H9 (cell line): ENCODE data around the gene FAM174B. TPM values are rescaled to one million over a fixed set of nuclear protein-coding genes. Genes with fewer than 3 reads are reported as not detected.
"Not testable (repeated sequence)": the region's sequence is repeated elsewhere in the genome, so short reads cannot be mapped to it uniquely, and the experiment has no call there.

Source experiments
- DNase-seq: peaks from one replicate; pipeline ENCODE4 v3.0.0-alpha.2; 2017
- H2AFZ ChIP-seq: one replicate; pipeline ENCODE4 v1.6.1; 2013; ENCODE audit warnings: mild to moderate bottlenecking, low read length, control low read depth, moderate library complexity
- H2AK5ac ChIP-seq: 2 replicates; pipeline ENCODE4 v1.6.1; 2013; ENCODE audit warnings: low read length, control low read depth, mixed read lengths; ENCODE audit not compliant: insufficient read length
- H2BK120ac ChIP-seq: one replicate; pipeline ENCODE4 v1.6.1; 2013; ENCODE audit warnings: low read depth, mild to moderate bottlenecking, low read length, control low read depth, inconsistent platforms; ENCODE audit not compliant: poor library complexity, severe bottlenecking
- H2BK12ac ChIP-seq: 2 replicates; pipeline ENCODE4 v1.6.1; 2013; ENCODE audit warnings: low read length, control low read depth, mixed read lengths, low read depth; ENCODE audit not compliant: insufficient read length
- H2BK15ac ChIP-seq: 2 replicates; pipeline ENCODE4 v1.6.1; 2013; ENCODE audit warnings: low read depth, low read length, control low read depth
- H2BK20ac ChIP-seq: one replicate; pipeline ENCODE4 v1.6.1; 2013; ENCODE audit warnings: low read depth, mild to moderate bottlenecking, low read length, control low read depth, inconsistent platforms; ENCODE audit not compliant: poor library complexity, severe bottlenecking
- H2BK5ac ChIP-seq: 2 replicates; pipeline ENCODE4 v1.6.1; 2013; ENCODE audit warnings: low read length, control low read depth, mixed read lengths; ENCODE audit not compliant: insufficient read length
- H3K14ac ChIP-seq: 2 replicates; pipeline ENCODE4 v1.6.1; 2013; ENCODE audit warnings: low read length, control low read depth; ENCODE audit not compliant: insufficient read depth
- H3K18ac ChIP-seq: 2 replicates; pipeline ENCODE4 v1.6.1; 2013; ENCODE audit warnings: low read depth, mild to moderate bottlenecking, mixed read lengths, low read length, control low read depth; ENCODE audit not compliant: insufficient read length
- H3K23ac ChIP-seq: 2 replicates; pipeline ENCODE4 v1.6.1; 2013; ENCODE audit warnings: low read length, control low read depth, mixed read lengths, low read depth; ENCODE audit not compliant: insufficient read length
- H3K23me2 ChIP-seq: 2 replicates; pipeline ENCODE4 v1.6.1; 2013; ENCODE audit warnings: low read depth, mild to moderate bottlenecking, mixed read lengths, low read length, control low read depth; ENCODE audit not compliant: insufficient read length, poor library complexity, severe bottlenecking
- H3K27ac ChIP-seq: 2 replicates; pipeline ENCODE4 v1.5.1; 2013; ENCODE audit warnings: low read length, control low read depth, mixed read lengths, low read depth; ENCODE audit not compliant: insufficient read length
- H3K27me3 ChIP-seq: 2 replicates; pipeline ENCODE4 v1.6.1; 2013; ENCODE audit warnings: low read length, control low read depth, inconsistent platforms; ENCODE audit not compliant: insufficient read depth
- H3K4ac ChIP-seq: 2 replicates; pipeline ENCODE4 v1.6.1; 2013; ENCODE audit warnings: low read depth, mild to moderate bottlenecking, control low read depth, inconsistent platforms, low read length, moderate library complexity
- H3K4me1 ChIP-seq: 2 replicates; pipeline ENCODE4 v1.6.1; 2013; ENCODE audit warnings: low read length, control low read depth, inconsistent platforms; ENCODE audit not compliant: insufficient read depth
- H3K4me2 ChIP-seq: 2 replicates; pipeline ENCODE4 v1.6.1; 2013; ENCODE audit warnings: low read length, control low read depth, mixed read lengths; ENCODE audit not compliant: insufficient read length, insufficient read depth
- H3K56ac ChIP-seq: 2 replicates; pipeline ENCODE4 v1.6.1; 2013; ENCODE audit warnings: low read depth, mild to moderate bottlenecking, mixed read lengths, low read length, control low read depth; ENCODE audit not compliant: insufficient read length
- H3K79me1 ChIP-seq: 2 replicates; pipeline ENCODE4 v1.6.1; 2013; ENCODE audit warnings: low read depth, mild to moderate bottlenecking, moderate library complexity, low read length, control low read depth, inconsistent platforms; ENCODE audit not compliant: insufficient read depth, poor library complexity, severe bottlenecking
- H3K79me2 ChIP-seq: 2 replicates; pipeline ENCODE4 v1.6.1; 2013; ENCODE audit warnings: low read length, control low read depth, inconsistent platforms; ENCODE audit not compliant: insufficient read depth
- H3K9ac ChIP-seq: 2 replicates; pipeline ENCODE4 v1.6.1; 2013; ENCODE audit warnings: low read length, control low read depth, mixed read lengths; ENCODE audit not compliant: insufficient read length; ENCODE audit errors: extremely low read depth
- H3K9me3 ChIP-seq: one replicate; pipeline ENCODE4 v1.6.1; 2013; ENCODE audit warnings: low read depth, low read length, inconsistent platforms; ENCODE audit not compliant: control insufficient read depth
- H3T11ph ChIP-seq: one replicate; pipeline ENCODE4 v1.6.1; 2013; ENCODE audit warnings: mild to moderate bottlenecking, low read length, control low read depth, inconsistent platforms
- H4K20me1 ChIP-seq: one replicate; pipeline ENCODE4 v1.6.1; 2013; ENCODE audit not compliant: control insufficient read depth, insufficient read length, insufficient read depth
- H4K5ac ChIP-seq: 2 replicates; pipeline ENCODE4 v1.6.1; 2013; ENCODE audit warnings: low read depth, mild to moderate bottlenecking, mixed read lengths, low read length, control low read depth; ENCODE audit not compliant: insufficient read length
- H4K8ac ChIP-seq: replicated peaks from 2 replicates; pipeline ENCODE4 v1.6.1; 2013; ENCODE audit warnings: low read length, control low read depth, mixed read lengths, low read depth; ENCODE audit not compliant: insufficient read length
- H4K91ac ChIP-seq: 2 replicates; pipeline ENCODE4 v1.6.1; 2013; ENCODE audit warnings: low read depth, mild to moderate bottlenecking, moderate library complexity, mixed read lengths, low read length, control low read depth; ENCODE audit not compliant: insufficient read length
- H3K27ac Mint-ChIP-seq, 3 experiments: 2 replicates in 2 of 3; 3 replicates in 1 of 3; pipeline ENCODE4 v1.8.0; 2020 to 2021; ENCODE audit warnings: mixed read lengths in 3 of 3, mild to moderate bottlenecking in 1 of 3, moderate library complexity in 1 of 3
- H3K27me3 Mint-ChIP-seq: 2 replicates; pipeline ENCODE4 v1.8.0; 2021; ENCODE audit warnings: low read depth, mild to moderate bottlenecking, moderate library complexity, mixed read lengths
- H3K36me3 Mint-ChIP-seq, 3 experiments: 2 replicates in 2 of 3; 3 replicates in 1 of 3; pipeline ENCODE4 v1.8.0; 2020 to 2021; ENCODE audit warnings: low read depth in 3 of 3, mixed read lengths in 3 of 3; ENCODE audit not compliant: insufficient read depth in 1 of 3
- H3K4me1 Mint-ChIP-seq, 2 experiments: 2 replicates each; pipeline ENCODE4 v1.8.0; 2020; ENCODE audit warnings: mixed read lengths in 2 of 2
- H3K4me3 Mint-ChIP-seq, 2 experiments: 2 replicates in 1 of 2; 3 replicates in 1 of 2; pipeline ENCODE4 v1.8.0; 2020 to 2021; ENCODE audit warnings: mild to moderate bottlenecking in 2 of 2, mixed read lengths in 2 of 2, moderate library complexity in 1 of 2
- H3K9me3 Mint-ChIP-seq, 2 experiments: 2 replicates in 1 of 2; 3 replicates in 1 of 2; pipeline ENCODE4 v1.8.0; 2020; ENCODE audit warnings: mild to moderate bottlenecking in 2 of 2, mixed read lengths in 2 of 2, moderate library complexity in 1 of 2
- CTCF ChIP-seq: fragments of 200-600 bp; sonication (generic); conservative IDR thresholded peaks from 3 replicates; pipeline ENCODE4 v1.8.0; 2021; ENCODE audit warnings: antibody characterized with exemption, mild to moderate bottlenecking
- WGBS: extraction: QIAGEN DNeasy Blood & Tissue Kit; methylation state at CpG from one replicate; pipeline ENCODE4 v1.1.7; 2013; ENCODE audit warnings: missing lambda C conversion rate, low lambda C conversion rate, mixed read lengths; ENCODE audit not compliant: insufficient read length; ENCODE audit errors: extremely low coverage; 5-methylcytosine and 5-hydroxymethylcytosine counted together
- total RNA-seq: library from RNA; stranded (reverse); gene quantifications from 2 replicates; pipeline ENCODE4 v1.2.1, GENCODE V29; 2021

FAM174B gene
- total RNA-seq, 1 experiment from 2014 or later: 38.0 TPM

DNA sequence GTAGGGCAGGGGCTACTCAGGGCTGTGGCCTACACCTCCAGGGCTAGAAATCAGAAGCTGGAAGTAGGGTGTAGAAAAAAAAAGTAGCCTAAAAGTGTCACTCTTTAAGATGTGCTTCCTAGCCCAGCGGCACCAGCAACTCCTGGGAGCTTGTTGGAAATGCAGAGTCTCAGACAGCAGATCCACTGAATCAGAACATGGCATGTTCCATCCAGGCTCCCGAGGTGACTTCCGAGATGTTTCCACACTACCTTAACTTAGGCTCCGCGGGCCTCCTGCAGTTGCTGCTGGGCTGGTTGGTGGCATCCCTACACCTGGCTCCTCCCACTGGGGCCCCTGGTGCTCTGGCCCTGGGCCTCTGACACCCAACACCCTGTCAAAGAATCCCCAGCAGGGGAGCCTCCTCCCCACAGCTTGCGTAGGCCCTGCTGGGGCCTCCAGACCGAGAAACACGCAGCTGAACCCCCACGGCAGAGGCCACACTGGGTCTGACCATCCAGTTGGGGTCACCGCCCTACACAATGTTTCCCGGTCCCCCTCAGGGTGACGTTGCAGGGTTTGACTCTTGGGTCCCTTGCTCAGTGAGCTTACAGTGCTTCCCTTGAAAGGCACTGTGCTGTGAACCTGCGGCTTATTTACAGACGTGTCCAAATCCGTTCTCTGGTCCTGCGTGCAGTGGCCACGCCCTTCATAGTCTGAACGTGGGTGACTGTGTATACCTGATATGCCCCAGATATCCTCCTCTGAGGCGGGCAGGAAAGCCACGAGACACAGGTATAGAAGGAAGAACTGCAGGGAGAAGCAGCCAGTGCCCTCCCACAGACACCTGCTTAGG, 46.5 kb downstream of the FAM174B start:
- H2BK5ac ChIP-seq: no peak overlapping the region
- no peak overlapping the region for H4K5ac ChIP-seq
- WGBS: no CpG with 5 or more reads among the region's 20 CpGs
- H4K20me1 ChIP-seq: no peaks in the 10 kb centered on the region
- H3K56ac ChIP-seq: no peak overlapping the region
- no peak for DNase-seq
- H3K4ac ChIP-seq: no peak overlapping the region
- H3K4me2 ChIP-seq: no peak overlapping the region
- no peak overlapping the region for H2BK120ac ChIP-seq
- H3K9me3 ChIP-seq: no peaks in the 10 kb centered on the region
- H3K9ac ChIP-seq: no peak overlapping the region
- H3K4me1 Mint-ChIP-seq: peaks cover 10 to 15% of the 10 kb centered on the region in 2 experiments
- no peaks in the 10 kb centered on the region for H3K27me3 ChIP-seq
- no peak overlapping the region for H2BK15ac ChIP-seq
- H3K27ac ChIP-seq: no peak overlapping the region
- peak overlapping the region in 1 of 3 experiments; percentile 69; a peak in 1 of 7 replicates for H3K27ac Mint-ChIP-seq
- H3K36me3 Mint-ChIP-seq: peaks cover 10 to 21% (median 14%) of the 10 kb centered on the region in 3 experiments
- H3K4me3 Mint-ChIP-seq: no peak overlapping the region; a peak in 1 of 5 replicates
- H3K79me2 ChIP-seq: no peaks in the 10 kb centered on the region
- H2AK5ac ChIP-seq: no peak overlapping the region
- no peak overlapping the region for H3K23ac ChIP-seq
- peaks cover 27 to 29% of the 10 kb centered on the region in 2 experiments for H3K9me3 Mint-ChIP-seq
- no peak overlapping the region for H2BK12ac ChIP-seq
- H3K4me1 ChIP-seq: peaks cover 2% of the 10 kb centered on the region; the same call in 1 of the 2 replicates
- H3K18ac ChIP-seq: no peak overlapping the region
- H3K14ac ChIP-seq: no peak overlapping the region
- H3K79me1 ChIP-seq: no peaks in the 10 kb centered on the region
- H3T11ph ChIP-seq: no peak overlapping the region
- H3K23me2 ChIP-seq: no peaks in the 10 kb centered on the region
- H2AFZ ChIP-seq: no peak overlapping the region
- peaks cover 13% of the 10 kb centered on the region for H3K27me3 Mint-ChIP-seq
- TF ChIP-seq CTCF: no peak
- H4K91ac ChIP-seq: no peak overlapping the region
- H4K8ac ChIP-seq: no peak overlapping the region
- H2BK20ac ChIP-seq: no peak overlapping the region

DNA sequence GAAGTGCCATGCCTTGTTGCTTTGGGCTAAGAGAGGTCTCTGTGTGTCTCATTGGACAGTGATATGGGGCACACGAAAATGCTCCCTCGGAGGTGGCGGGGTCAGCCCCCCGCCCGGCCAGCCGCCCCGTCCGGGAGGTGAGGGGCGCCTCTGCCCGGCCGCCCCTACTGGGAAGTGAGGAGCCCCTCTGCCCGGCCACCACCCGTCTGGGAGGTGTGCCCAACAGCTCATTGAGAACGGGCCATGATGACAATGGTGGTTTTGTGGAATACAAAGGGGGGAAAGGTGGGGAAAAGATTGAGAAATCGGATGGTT, 48.8 kb downstream of the FAM174B start:
- Mint-ChIP-seq H3K36me3 (peaks cover 12 to 21% (median 12%) of the 10 kb centered on the region in 3 experiments), H3K9me3 (peaks cover 28 to 29% of the 10 kb centered on the region in 2 experiments), H3K4me1 (peaks cover 10 to 16% of the 10 kb centered on the region in 2 experiments), H3K27me3 (peaks cover 13% of the 10 kb centered on the region)
- not testable (repeated sequence) for H2BK12ac ChIP-seq, H2BK120ac ChIP-seq, H3K18ac ChIP-seq, H3K4ac ChIP-seq, H2AK5ac ChIP-seq, H3K27me3 ChIP-seq, H3K56ac ChIP-seq, H4K5ac ChIP-seq, H3K23me2 ChIP-seq, H2BK15ac ChIP-seq, H2AFZ ChIP-seq, H3K9me3 ChIP-seq, H4K20me1 ChIP-seq, H3T11ph ChIP-seq, H3K9ac ChIP-seq, H3K79me1 ChIP-seq, H3K4me2 ChIP-seq, DNase-seq, H3K79me2 ChIP-seq, H3K23ac ChIP-seq, H3K4me3 Mint-ChIP-seq, H3K4me1 ChIP-seq, H3K27ac ChIP-seq, H3K14ac ChIP-seq, H2BK5ac ChIP-seq, H3K27ac Mint-ChIP-seq, H2BK20ac ChIP-seq, H4K8ac ChIP-seq, H4K91ac ChIP-seq
- WGBS: no CpG with 5 or more reads among the region's 15 CpGs
